Cerebellar cortex (tissue), 1 donor: Measurements from ENCODE around the gene SEMA4G.
A peak's percentile ranks its signal among the peaks of the same experiment; 100 is the strongest.

Source experiments
- DNase-seq: peaks from one replicate; pipeline ENCODE4 v3.0.0-alpha.2; 2015; ENCODE audit warnings: low spot score

The SEMA4G gene

GRCh38 chr10:101007099-101007711 lies 37.9 kb downstream of the SEMA4G start:
- DNase-seq: no peak

GRCh38 chr10:101007915-101008822 lies 38.9 kb downstream of the SEMA4G start:
- no peak for DNase-seq

GRCh38 chr10:101008823-101009423 lies 39.6 kb downstream of the SEMA4G start:
- DNase-seq: no peak

GRCh38 chr10:101010329-101010728 lies 41.0 kb downstream of the SEMA4G start:
- DNase-seq: no peak

- peak; percentile 73 for DNase-seq
These were observed 42.5 kb downstream of the SEMA4G start for GRCh38 chr10:101011517-101012423.

- DNase-seq: peak; percentile 94
These were observed 43.4 kb downstream of the SEMA4G start for GRCh38 chr10:101012525-101013364.

- DNase-seq: no peak
These were observed 44.1 kb downstream of the SEMA4G start for GRCh38 chr10:101013365-101013825.

GRCh38 chr10:101014230-101014884 lies 45.1 kb downstream of the SEMA4G start:
- DNase-seq: peak; percentile 82

GRCh38 chr10:101014966-101015581 lies 45.8 kb downstream of the SEMA4G start:
- DNase-seq: no peak

GRCh38 chr10:101015582-101015973 lies 46.3 kb downstream of the SEMA4G start:
- DNase-seq: no peak

- DNase-seq: no peak
These were observed 47.5 kb downstream of the SEMA4G start for GRCh38 chr10:101016814-101017213.

- no peak for DNase-seq
These were observed 48.9 kb downstream of the SEMA4G start for GRCh38 chr10:101018118-101018599.

- peak; percentile 77 for DNase-seq
These were observed 49.5 kb downstream of the SEMA4G start for GRCh38 chr10:101018600-101019439.
